HL-60/S4 (cell line): Measurements from ENCODE around the gene ZXDC.

Experiments
- in situ Hi-C: fragments of 300-500 bp; cut with MboI; formaldehyde crosslinking; loops from 2 replicates; pipeline ENCODE4 v1.14.3; 2022; ENCODE audit warnings: low sequenced_read_pairs

Gene ZXDC

GRCh38 chr3:126493051-126493450 lies 17.4 kb upstream of the ZXDC start:
- in situ Hi-C loops = no loop called here

- in situ Hi-C loops = no loop called here
Observed at GRCh38 chr3:126491221-126492013, 15.7 kb upstream of the ZXDC start.

GRCh38 chr3:126490619-126491018 lies 14.9 kb upstream of the ZXDC start:
- in situ Hi-C loops = no loop called here

GRCh38 chr3:126488886-126489569 lies 13.3 kb upstream of the ZXDC start:
- in situ Hi-C loops = no loop called here

- in situ Hi-C loops = no loop called here
Observed at GRCh38 chr3:126488185-126488584, 12.5 kb upstream of the ZXDC start.

- in situ Hi-C loops = no loop called here
Observed at GRCh38 chr3:126487151-126487771, 11.6 kb upstream of the ZXDC start.

GRCh38 chr3:126486360-126486847 lies 10.7 kb upstream of the ZXDC start:
- in situ Hi-C loops = no loop called here

GRCh38 chr3:126485956-126486355 lies 10.3 kb upstream of the ZXDC start:
- in situ Hi-C loops = no loop called here

- in situ Hi-C loops = no loop called here
Observed at GRCh38 chr3:126485176-126485897, 9.6 kb upstream of the ZXDC start.

GRCh38 chr3:126484662-126485061 lies 9.0 kb upstream of the ZXDC start:
- in situ Hi-C loops = no loop called here

GRCh38 chr3:126484148-126484547 lies 8.5 kb upstream of the ZXDC start:
- in situ Hi-C loops = no loop called here

- in situ Hi-C loops = no loop called here
Observed at GRCh38 chr3:126483321-126483761, 7.7 kb upstream of the ZXDC start.

GRCh38 chr3:126482503-126483255 lies 7.0 kb upstream of the ZXDC start:
- in situ Hi-C loops = no loop called here

- in situ Hi-C loops = no loop called here
Observed at GRCh38 chr3:126481808-126482502, 6.3 kb upstream of the ZXDC start.

GRCh38 chr3:126480861-126481260 lies 5.2 kb upstream of the ZXDC start:
- in situ Hi-C loops = no loop called here

- in situ Hi-C loops = no loop called here
Observed at GRCh38 chr3:126480206-126480605, 4.5 kb upstream of the ZXDC start.

- in situ Hi-C loops = no loop called here
Observed at GRCh38 chr3:126479642-126480041, 4.0 kb upstream of the ZXDC start.

- in situ Hi-C loops = no loop called here
Observed at GRCh38 chr3:126478581-126479310, 3.1 kb upstream of the ZXDC start.

- in situ Hi-C loops = no loop called here
Observed at GRCh38 chr3:126477061-126477380, 1.3 kb upstream of the ZXDC start.
